Stimulated activated naive CD8-positive, alpha-beta T cell treated with anti-CD3 and anti-CD28 coated beads, Interleukin-15, Interleukin-2, amounts not matched to agents 100 U/mL and 50 U/mL, for 24 hours (primary cell): ENCODE measurements around the gene UCHL5.

Source experiments
- ATAC-seq: fragments of 150-1000 bp; cut with Tn5 transposase; one replicate; pipeline ENCODE4 v1.10.0; 2021
- DNase-seq: peaks from one replicate; pipeline ENCODE4 v3.0.0; 2021

The UCHL5 gene

DNA sequence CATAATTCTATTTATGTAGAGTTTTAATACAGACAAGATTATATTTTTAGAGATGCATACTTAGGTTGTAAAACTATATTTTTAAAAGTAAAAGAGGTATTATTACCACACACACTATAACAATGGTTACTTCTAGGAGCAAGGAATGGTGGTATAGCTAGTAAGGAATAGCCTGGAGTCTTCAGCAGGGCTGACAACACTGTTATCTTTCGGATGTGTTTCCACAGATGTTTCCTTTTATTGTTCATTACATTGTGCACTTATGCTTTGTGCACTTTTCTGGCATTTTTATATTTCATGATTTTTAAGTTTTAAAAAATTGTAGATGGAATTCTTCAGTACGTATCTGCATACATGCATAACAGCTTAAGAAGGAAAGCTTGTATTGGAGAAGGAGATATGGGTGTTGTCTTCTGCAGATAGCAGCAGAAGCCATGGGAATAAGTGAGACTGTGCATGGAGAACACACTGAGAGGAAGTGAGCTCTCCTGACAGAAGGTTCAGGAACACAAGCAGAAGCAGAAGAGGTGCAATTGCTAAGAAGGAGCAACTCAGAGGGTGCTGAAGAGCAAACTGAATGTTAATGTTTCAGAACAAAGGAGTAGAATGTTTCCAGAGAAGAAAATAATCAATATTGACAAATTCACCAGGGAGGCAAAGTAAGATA, 91.8 kb downstream of the UCHL5 start:
- no peak for DNase-seq
- no peak for ATAC-seq

DNA sequence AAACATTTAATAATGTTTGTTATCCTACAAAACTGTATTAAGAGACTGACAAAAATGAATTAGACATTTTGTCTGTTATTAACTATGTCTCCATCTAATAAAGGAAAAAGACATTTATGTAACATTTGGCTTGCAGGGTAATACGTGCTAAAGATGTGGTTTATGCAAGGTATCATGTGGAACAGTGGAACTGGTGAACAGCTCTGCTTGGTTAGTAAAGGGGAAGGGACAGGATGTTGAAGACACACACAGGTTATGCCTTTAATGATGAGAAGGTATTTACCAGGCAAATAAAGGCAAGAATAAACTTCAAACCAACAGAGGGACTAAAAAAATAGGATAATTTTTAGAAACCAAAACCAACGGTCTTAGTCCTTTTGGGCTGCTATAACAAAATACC, 93.1 kb downstream of the UCHL5 start:
- no peak for ATAC-seq
- no peak for DNase-seq

- ATAC-seq (no peak), DNase-seq (no peak)
These were observed 96.3 kb downstream of the UCHL5 start for GRCh38 chr1:192962901-192963300.
